ENCODE data around the gene INKA1.
"Not testable (repeated sequence)": the region's sequence is repeated elsewhere in the genome, so short reads cannot be mapped to it uniquely, and the experiment has no call there.

INKA1 gene

GRCh38 chr3:49813497-49814174 lies 10.6 kb downstream of the INKA1 start, which contains the start of gene UBA7:
UBA7 (minus strand) TSS chr3:49813953; CDS start chr3:49813787, 166 bp downstream.
- H3K9me3 ChIP-seq, result no peaks in the 10 kb centered on the region
- no peaks in the 10 kb centered on the region for H3K4me1 ChIP-seq
- DNase-seq, result no peak
- no peak within 1 kb of the TSS for H3K4me3 ChIP-seq (ENCODE audit: low read depth, low read length)
- H3K27me3 ChIP-seq, result no peaks in the 10 kb centered on the region
- H3K36me3 ChIP-seq, result no peaks in the 10 kb centered on the region
- TF ChIP-seq CTCF (IDR thresholded peaks at IDR 0.05; ENCODE audit: low read depth, low read length), result no peak

GRCh38 chr3:49823131-49823530 lies 20.1 kb downstream of the INKA1 start:
- H3K4me1 ChIP-seq; DNase-seq; H3K27me3 ChIP-seq; H3K9me3 ChIP-seq; H3K4me3 ChIP-seq (ENCODE audit: low read depth, low read length); H3K36me3 ChIP-seq: not testable (repeated sequence)

GRCh38 chr3:49826016-49826415 lies 23.0 kb downstream of the INKA1 start:
- Histone ChIP-seq H3K27me3 (no peaks in the 10 kb centered on the region), H3K9me3 (no peaks in the 10 kb centered on the region), H3K4me3 (ENCODE audit: low read depth, low read length) (no peak overlapping the region), H3K36me3 (no peaks in the 10 kb centered on the region), H3K4me1 (no peaks in the 10 kb centered on the region)
- no peak for DNase-seq
- no peak for TF ChIP-seq CTCF (IDR thresholded peaks at IDR 0.05; ENCODE audit: low read depth, low read length)

GRCh38 chr3:49831341-49831740 lies 28.3 kb downstream of the INKA1 start:
- Histone ChIP-seq H3K4me1 (no peaks in the 10 kb centered on the region), H3K9me3 (no peaks in the 10 kb centered on the region), H3K27me3 (no peaks in the 10 kb centered on the region), H3K36me3 (no peaks in the 10 kb centered on the region), H3K4me3 (ENCODE audit: low read depth, low read length) (no peak overlapping the region)
- DNase-seq, result no peak
- no peak for TF ChIP-seq CTCF (IDR thresholded peaks at IDR 0.05; ENCODE audit: low read depth, low read length)

- no peak overlapping the region for H3K4me3 ChIP-seq (ENCODE audit: low read depth, low read length)
- H3K36me3 ChIP-seq, result no peaks in the 10 kb centered on the region
- peaks cover 20% of the 10 kb centered on the region for H3K4me1 ChIP-seq
- DNase-seq, result peak; percentile 66
- peak; percentile 81 for TF ChIP-seq CTCF (IDR thresholded peaks at IDR 0.05; ENCODE audit: low read depth, low read length)
- H3K27me3 ChIP-seq, result no peaks in the 10 kb centered on the region
- H3K9me3 ChIP-seq, result no peaks in the 10 kb centered on the region
These were observed 36.2 kb downstream of the INKA1 start for GRCh38 chr3:49839193-49839809.

GRCh38 chr3:49840388-49840787 lies 37.3 kb downstream of the INKA1 start:
- DNase-seq, result peak; percentile 18
- H3K36me3 ChIP-seq, result no peaks in the 10 kb centered on the region
- H3K9me3 ChIP-seq, result no peaks in the 10 kb centered on the region
- H3K27me3 ChIP-seq, result no peaks in the 10 kb centered on the region
- no peak for TF ChIP-seq CTCF (IDR thresholded peaks at IDR 0.05; ENCODE audit: low read depth, low read length)
- H3K4me1 ChIP-seq, result peaks cover 20% of the 10 kb centered on the region
- H3K4me3 ChIP-seq (ENCODE audit: low read depth, low read length), result no peak overlapping the region
